Esophagus squamous epithelium (tissue), 4 donors: Measurements from ENCODE around the gene DNTTIP2.

Experiments used
- POLR2A ChIP-seq, 4 donors: fragments of 450-650 bp; IDR thresholded peaks; one replicate each; pipeline ENCODE4 v1.6.1; 2017; ENCODE audit warnings: antibody characterized with exemption in 4 of 4, mild to moderate bottlenecking in 4 of 4, moderate library complexity in 3 of 4
- TF ChIP-seq, protein P1 (sequence below), 6 experiments: fragments of 450-650 bp in 4 of 6; fragments of 200-600 bp in 2 of 6; sonication (generic) in 2 of 6; IDR thresholded peaks; one replicate each; pipeline ENCODE4 v1.5.1; 2016 to 2019; ENCODE audit warnings: antibody characterized with exemption in 6 of 6, mild to moderate bottlenecking in 4 of 6, moderate library complexity in 4 of 6

DNA sequence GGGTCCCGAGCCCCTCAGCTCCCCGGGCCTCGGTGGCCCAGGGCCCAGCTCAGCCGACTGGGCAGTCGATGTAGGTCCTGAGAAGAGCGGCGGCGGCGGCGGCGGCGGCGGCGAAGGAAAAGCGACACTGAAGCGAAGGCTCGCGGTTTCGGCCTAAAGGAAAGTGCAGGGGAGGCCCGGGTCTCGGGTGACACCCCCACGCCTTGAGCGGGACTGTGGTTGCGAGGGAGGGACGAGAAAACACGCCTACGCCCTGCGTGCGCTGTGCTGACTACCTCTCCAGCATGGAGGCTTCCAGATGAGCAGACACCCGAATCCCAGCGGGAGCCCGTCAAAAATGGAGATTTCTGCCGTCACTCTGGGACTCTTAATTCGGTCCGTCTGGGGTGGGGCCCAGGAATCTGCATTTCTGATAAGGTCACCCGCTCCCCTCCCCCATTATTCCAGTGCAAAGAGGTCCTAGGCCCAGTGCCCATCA lies 31.2 kb downstream of the DNTTIP2 start:
- TF ChIP-seq, protein P1, sequence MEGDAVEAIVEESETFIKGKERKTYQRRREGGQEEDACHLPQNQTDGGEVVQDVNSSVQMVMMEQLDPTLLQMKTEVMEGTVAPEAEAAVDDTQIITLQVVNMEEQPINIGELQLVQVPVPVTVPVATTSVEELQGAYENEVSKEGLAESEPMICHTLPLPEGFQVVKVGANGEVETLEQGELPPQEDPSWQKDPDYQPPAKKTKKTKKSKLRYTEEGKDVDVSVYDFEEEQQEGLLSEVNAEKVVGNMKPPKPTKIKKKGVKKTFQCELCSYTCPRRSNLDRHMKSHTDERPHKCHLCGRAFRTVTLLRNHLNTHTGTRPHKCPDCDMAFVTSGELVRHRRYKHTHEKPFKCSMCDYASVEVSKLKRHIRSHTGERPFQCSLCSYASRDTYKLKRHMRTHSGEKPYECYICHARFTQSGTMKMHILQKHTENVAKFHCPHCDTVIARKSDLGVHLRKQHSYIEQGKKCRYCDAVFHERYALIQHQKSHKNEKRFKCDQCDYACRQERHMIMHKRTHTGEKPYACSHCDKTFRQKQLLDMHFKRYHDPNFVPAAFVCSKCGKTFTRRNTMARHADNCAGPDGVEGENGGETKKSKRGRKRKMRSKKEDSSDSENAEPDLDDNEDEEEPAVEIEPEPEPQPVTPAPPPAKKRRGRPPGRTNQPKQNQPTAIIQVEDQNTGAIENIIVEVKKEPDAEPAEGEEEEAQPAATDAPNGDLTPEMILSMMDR (IDR thresholded peaks at IDR 0.05): no peak
- peak in 1 of 4 donors; percentile 28 for TF ChIP-seq POLR2A (IDR thresholded peaks at IDR 0.05)
